PC-9 (cell line): Measurements from ENCODE around the gene TENT4A. TPM values are rescaled to one million over a fixed set of nuclear protein-coding genes. Genes with fewer than 3 reads are reported as not detected.

Source experiments
- BruUV-seq: library from RNA; stranded (reverse); fragments of 400-500 nt; replicated peaks from 2 replicates; lab custom pipeline; 2021; lab: Mats Ljungman, UMichigan
- CTCF ChIA-PET: fragments of 300-600 bp; sonication (Branson Sonifier 250); formaldehyde crosslinking; loops from one replicate; lab custom pipeline; 2022; ENCODE audit warnings: antibody characterized with exemption; lab: Charles Lee
- POLR2A ChIA-PET: fragments of 300-600 bp; sonication (Branson Sonifier 250); formaldehyde crosslinking; loops from one replicate; lab custom pipeline; 2022; ENCODE audit warnings: antibody characterized with exemption; ENCODE audit not compliant: unreplicated experiment; lab: Charles Lee
- DNase-seq, 2 experiments: peaks; one replicate each; pipeline versions ENCODE4 v3.0.0 to v3.0.0-alpha.2; 2015 to 2022; ENCODE audit warnings: mixed read lengths in 1 of 2
- H2AFZ ChIP-seq: fragments of 200-600 bp; sonication (generic); 2 replicates; pipeline ENCODE4 v1.8.1; 2017; ENCODE audit warnings: antibody characterized with exemption
- H3F3A ChIP-seq: fragments of 200-600 bp; sonication (generic); 2 replicates; pipeline ENCODE4 v1.8.1; 2017; ENCODE audit warnings: antibody characterized with exemption, mild to moderate bottlenecking, low read depth; ENCODE audit not compliant: insufficient read depth
- H3K27ac ChIP-seq: fragments of 200-600 bp; sonication (generic); 2 replicates; pipeline ENCODE4 v1.6.1; 2016; ENCODE audit warnings: mixed run types
- H3K27me3 ChIP-seq: fragments of 200-600 bp; sonication (generic); 2 replicates; pipeline ENCODE4 v1.6.1; 2016; ENCODE audit warnings: low read depth, mixed run types; ENCODE audit not compliant: insufficient read depth
- H3K36me3 ChIP-seq: fragments of 200-600 bp; sonication (generic); 2 replicates; pipeline ENCODE4 v1.6.1; 2016; ENCODE audit warnings: low read depth, mixed run types
- H3K4me1 ChIP-seq: fragments of 200-600 bp; sonication (generic); replicated peaks from 2 replicates; pipeline ENCODE4 v1.6.1; 2016; ENCODE audit warnings: mixed run types; ENCODE audit not compliant: insufficient read depth
- H3K4me2 ChIP-seq: fragments of 200-600 bp; sonication (generic); 2 replicates; pipeline ENCODE4 v1.6.1; 2017; ENCODE audit warnings: mixed run types
- H3K4me3 ChIP-seq: fragments of 200-600 bp; sonication (generic); 2 replicates; pipeline ENCODE4 v1.6.1; 2016; ENCODE audit warnings: mixed run types
- H3K79me2 ChIP-seq: fragments of 200-600 bp; sonication (generic); 2 replicates; pipeline ENCODE4 v1.6.1; 2017; ENCODE audit warnings: low read depth, mixed run types
- H3K9me2 ChIP-seq: fragments of 200-600 bp; sonication (generic); 2 replicates; pipeline ENCODE4 v1.8.1; 2017; ENCODE audit warnings: mild to moderate bottlenecking; ENCODE audit not compliant: insufficient read depth
- H3K9me3 ChIP-seq: fragments of 200-600 bp; sonication (generic); 2 replicates; pipeline ENCODE4 v1.8.1; 2016; ENCODE audit warnings: low read depth; ENCODE audit not compliant: insufficient read depth
- H4K20me1 ChIP-seq: fragments of 200-600 bp; sonication (generic); 2 replicates; pipeline ENCODE4 v1.8.1; 2017; ENCODE audit not compliant: insufficient read depth
- CTCF ChIP-seq: fragments of 200-600 bp; sonication (generic); conservative IDR thresholded peaks from 2 replicates; pipeline ENCODE4 v1.6.1; 2017; ENCODE audit warnings: mixed run types, antibody characterized with exemption, mild to moderate bottlenecking, moderate library complexity
- EZH2 ChIP-seq: fragments of 200-600 bp; sonication (generic); IDR thresholded peaks from 2 replicates; pipeline ENCODE4 v1.8.0; 2017; ENCODE audit warnings: antibody characterized with exemption, low read depth
- intact Hi-C: fragments of 100-400 bp; cut with micrococcal nuclease; formaldehyde crosslinking; loops from one replicate; pipeline ENCODE4 v1.10.0; 2022; ENCODE audit not compliant: unreplicated experiment
- total RNA-seq: library from RNA; stranded (reverse); gene quantifications from 2 replicates; pipeline ENCODE4 v1.2.3, GENCODE V29; 2021

TENT4A gene
- total RNA-seq, 1 experiment from 2014 or later: 84.8 TPM

- H3K4me1 ChIP-seq: peaks cover 23% of the 10 kb centered on the region
- H3K9me2 ChIP-seq: no peaks in the 10 kb centered on the region
- ChIA-PET CTCF (interaction anchor here (0.6 kb wide), 1 partner anchor 78 kb away, joined by 4 read pairs; no protein-coding TSS in a partner anchor), POLR2A (no interaction called here)
- peak overlapping the region; percentile 81 for H3K4me2 ChIP-seq
- intact Hi-C loops: loop anchor here (1.0 to 2.0 kb wide), 4 partner anchors 55 to 1289 kb away; partner anchors contain the start of genes ICE1, MED10, NSUN2 and SRD5A1
- H3K27me3 ChIP-seq: no peaks in the 10 kb centered on the region
- H3K4me3 ChIP-seq: peak overlapping the region; percentile 72
- peaks cover 19% of the 10 kb centered on the region for H3F3A ChIP-seq
- DNase-seq: no peak
- peak overlapping the region; percentile 99 for H2AFZ ChIP-seq
- H3K79me2 ChIP-seq: peaks cover 22% of the 10 kb centered on the region
- no TSS peak for BruUV-seq
- peaks cover 20% of the 10 kb centered on the region for H4K20me1 ChIP-seq
- no peaks in the 10 kb centered on the region for H3K36me3 ChIP-seq
- no peaks in the 10 kb centered on the region for H3K9me3 ChIP-seq
- TF ChIP-seq EZH2 (no peak), CTCF (no peak; the same call in 1 of the 2 replicates)
- peak overlapping the region; percentile 88 for H3K27ac ChIP-seq
Measured at GRCh38 chr5:6711409-6712141, 1.7 kb upstream of the TENT4A start.

- H4K20me1 ChIP-seq: peaks cover 26% of the 10 kb centered on the region
- H2AFZ ChIP-seq: peak overlapping the region; percentile 99
- H3K4me1 ChIP-seq: peaks cover 29% of the 10 kb centered on the region
- peak overlapping the region; percentile 72 for H3K4me3 ChIP-seq
- TF ChIP-seq CTCF (no peak), EZH2 (no peak)
- no peaks in the 10 kb centered on the region for H3K27me3 ChIP-seq
- peak; percentile 49 to 65 for DNase-seq
- peaks cover 28% of the 10 kb centered on the region for H3K79me2 ChIP-seq
- H3F3A ChIP-seq: peaks cover 19% of the 10 kb centered on the region
- no peaks in the 10 kb centered on the region for H3K36me3 ChIP-seq
- TSS peak; percentile 95 for BruUV-seq
- H3K9me2 ChIP-seq: no peaks in the 10 kb centered on the region
- POLR2A ChIA-PET: no interaction called here
- peak overlapping the region; percentile 88 for H3K27ac ChIP-seq
- intact Hi-C loops: loop anchor here (1.0 to 2.0 kb wide), 4 partner anchors 55 to 1289 kb away; partner anchors contain the start of genes ICE1, MED10, NSUN2 and SRD5A1
- no peaks in the 10 kb centered on the region for H3K9me3 ChIP-seq
- CTCF ChIA-PET: interaction anchor here (0.6 kb wide), 1 partner anchor 78 kb away, joined by 4 read pairs; no protein-coding TSS in a partner anchor
- peak overlapping the region; percentile 81 for H3K4me2 ChIP-seq
Measured at GRCh38 chr5:6712142-6712576, 1.1 kb upstream of the TENT4A start.

- peak; percentile 92 to 100 for DNase-seq
- Histone ChIP-seq H3F3A (peaks cover 19% of the 10 kb centered on the region), H3K9me2 (no peaks in the 10 kb centered on the region), H3K9me3 (no peaks in the 10 kb centered on the region), H2AFZ (peak overlapping the region; percentile 99), H3K79me2 (peaks cover 33% of the 10 kb centered on the region), H3K4me3 (peak overlapping the region; percentile 72), H3K4me2 (peak overlapping the region; percentile 81), H4K20me1 (peaks cover 31% of the 10 kb centered on the region), H3K27me3 (no peaks in the 10 kb centered on the region), H3K36me3 (no peaks in the 10 kb centered on the region), H3K27ac (peak overlapping the region; percentile 88), H3K4me1 (peaks cover 32% of the 10 kb centered on the region)
- CTCF ChIA-PET: no interaction called here
- BruUV-seq: no TSS peak
- POLR2A ChIA-PET: interaction anchor here (0.6 to 1.0 kb wide), 5 partner anchors 80 to 1156 kb away, joined by 3 to 8 read pairs (median 5); partner anchors contain the start of genes FASTKD3, MTRR, NSUN2 and SRD5A1
- 0 out of 2 replicates have a peak, but pooled peaks have one; percentile 15 for TF ChIP-seq CTCF
- no peak for TF ChIP-seq EZH2
- intact Hi-C loops: loop anchor here (1.0 to 2.0 kb wide), 4 partner anchors 54 to 1290 kb away; partner anchors contain the start of genes ICE1, MED10, NSUN2 and SRD5A1
Measured at GRCh38 chr5:6712577-6713273, 507 bp upstream of the TENT4A start.
